ENCODE data around the gene CDH26.

DNA sequence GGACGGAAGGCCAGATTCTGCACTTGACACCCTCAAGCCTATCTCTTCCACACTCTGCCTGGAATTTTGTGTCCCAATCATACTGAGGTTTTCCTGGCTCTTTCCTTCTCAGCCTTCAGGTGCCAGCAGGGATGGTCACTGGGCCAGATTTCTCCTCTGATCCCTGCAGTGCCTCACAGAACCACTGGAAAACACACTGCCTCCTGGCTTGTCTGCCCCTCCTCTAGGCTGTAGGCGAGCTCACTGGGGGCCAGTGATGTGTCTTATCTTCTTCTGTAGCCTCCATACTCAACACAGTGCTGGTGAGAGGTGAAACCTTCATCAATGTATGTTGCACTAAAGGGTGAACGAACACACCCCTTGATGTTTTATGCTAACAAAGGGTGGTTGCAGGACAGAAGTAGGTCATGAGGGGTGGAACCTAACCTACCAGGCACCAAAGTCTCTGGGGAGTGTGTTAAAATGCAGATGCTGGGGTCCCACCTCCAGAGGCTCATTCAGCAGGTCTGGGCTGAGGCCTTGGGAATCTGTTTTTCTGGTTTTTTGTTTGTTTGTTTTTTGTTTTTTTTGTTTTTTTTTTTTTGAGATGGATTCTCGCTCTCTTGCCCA lies 80.3 kb downstream of the CDH26 start:
- no peak for TF ChIP-seq NPAS2 (CRISPR knock-in tag; IDR thresholded peaks at IDR 0.05; ENCODE audit: borderline replicate concordance)
- TF ChIP-seq POLR2A (IDR thresholded peaks at IDR 0.05; ENCODE audit: insufficient read depth in 1 of 2, low read depth in 2 of 2, low read length in 2 of 2): no peak
- TF ChIP-seq, protein P1, sequence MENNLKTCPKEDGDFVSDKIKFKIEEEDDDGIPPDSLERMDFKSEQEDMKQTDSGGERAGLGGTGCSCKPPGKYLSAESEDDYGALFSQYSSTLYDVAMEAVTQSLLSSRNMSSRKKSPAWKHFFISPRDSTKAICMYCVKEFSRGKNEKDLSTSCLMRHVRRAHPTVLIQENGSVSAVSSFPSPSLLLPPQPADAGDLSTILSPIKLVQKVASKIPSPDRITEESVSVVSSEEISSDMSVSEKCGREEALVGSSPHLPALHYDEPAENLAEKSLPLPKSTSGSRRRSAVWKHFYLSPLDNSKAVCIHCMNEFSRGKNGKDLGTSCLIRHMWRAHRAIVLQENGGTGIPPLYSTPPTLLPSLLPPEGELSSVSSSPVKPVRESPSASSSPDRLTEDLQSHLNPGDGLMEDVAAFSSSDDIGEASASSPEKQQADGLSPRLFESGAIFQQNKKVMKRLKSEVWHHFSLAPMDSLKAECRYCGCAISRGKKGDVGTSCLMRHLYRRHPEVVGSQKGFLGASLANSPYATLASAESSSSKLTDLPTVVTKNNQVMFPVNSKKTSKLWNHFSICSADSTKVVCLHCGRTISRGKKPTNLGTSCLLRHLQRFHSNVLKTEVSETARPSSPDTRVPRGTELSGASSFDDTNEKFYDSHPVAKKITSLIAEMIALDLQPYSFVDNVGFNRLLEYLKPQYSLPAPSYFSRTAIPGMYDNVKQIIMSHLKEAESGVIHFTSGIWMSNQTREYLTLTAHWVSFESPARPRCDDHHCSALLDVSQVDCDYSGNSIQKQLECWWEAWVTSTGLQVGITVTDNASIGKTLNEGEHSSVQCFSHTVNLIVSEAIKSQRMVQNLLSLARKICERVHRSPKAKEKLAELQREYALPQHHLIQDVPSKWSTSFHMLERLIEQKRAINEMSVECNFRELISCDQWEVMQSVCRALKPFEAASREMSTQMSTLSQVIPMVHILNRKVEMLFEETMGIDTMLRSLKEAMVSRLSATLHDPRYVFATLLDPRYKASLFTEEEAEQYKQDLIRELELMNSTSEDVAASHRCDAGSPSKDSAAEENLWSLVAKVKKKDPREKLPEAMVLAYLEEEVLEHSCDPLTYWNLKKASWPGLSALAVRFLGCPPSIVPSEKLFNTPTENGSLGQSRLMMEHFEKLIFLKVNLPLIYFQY (CRISPR knock-in tag; IDR thresholded peaks at IDR 0.05; ENCODE audit: borderline replicate concordance): no peak
- TF ChIP-seq NFIC (IDR thresholded peaks at IDR 0.05; ENCODE audit: low read length): no peak
- TF ChIP-seq, protein P2, sequence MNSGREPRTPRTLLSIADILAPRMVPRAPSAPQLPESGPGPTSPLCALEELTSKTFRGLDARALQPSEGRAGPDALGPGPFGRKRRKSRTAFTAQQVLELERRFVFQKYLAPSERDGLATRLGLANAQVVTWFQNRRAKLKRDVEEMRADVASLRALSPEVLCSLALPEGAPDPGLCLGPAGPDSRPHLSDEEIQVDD (CRISPR knock-in tag; IDR thresholded peaks at IDR 0.05; ENCODE audit: borderline replicate concordance): no peak
- TF ChIP-seq ATAD3A (CRISPR knock-in tag; IDR thresholded peaks at IDR 0.05): no peak
- TF ChIP-seq FOXO1 (CRISPR knock-in tag; IDR thresholded peaks at IDR 0.05): no peak
- no peak for TF ChIP-seq NFRKB (IDR thresholded peaks at IDR 0.05)
- TF ChIP-seq, protein P3, sequence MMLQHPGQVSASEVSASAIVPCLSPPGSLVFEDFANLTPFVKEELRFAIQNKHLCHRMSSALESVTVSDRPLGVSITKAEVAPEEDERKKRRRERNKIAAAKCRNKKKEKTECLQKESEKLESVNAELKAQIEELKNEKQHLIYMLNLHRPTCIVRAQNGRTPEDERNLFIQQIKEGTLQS (CRISPR knock-in tag; IDR thresholded peaks at IDR 0.05): no peak
- no peak for TF ChIP-seq ZNF331 (CRISPR knock-in tag; IDR thresholded peaks at IDR 0.05)
- TF ChIP-seq, protein P4, sequence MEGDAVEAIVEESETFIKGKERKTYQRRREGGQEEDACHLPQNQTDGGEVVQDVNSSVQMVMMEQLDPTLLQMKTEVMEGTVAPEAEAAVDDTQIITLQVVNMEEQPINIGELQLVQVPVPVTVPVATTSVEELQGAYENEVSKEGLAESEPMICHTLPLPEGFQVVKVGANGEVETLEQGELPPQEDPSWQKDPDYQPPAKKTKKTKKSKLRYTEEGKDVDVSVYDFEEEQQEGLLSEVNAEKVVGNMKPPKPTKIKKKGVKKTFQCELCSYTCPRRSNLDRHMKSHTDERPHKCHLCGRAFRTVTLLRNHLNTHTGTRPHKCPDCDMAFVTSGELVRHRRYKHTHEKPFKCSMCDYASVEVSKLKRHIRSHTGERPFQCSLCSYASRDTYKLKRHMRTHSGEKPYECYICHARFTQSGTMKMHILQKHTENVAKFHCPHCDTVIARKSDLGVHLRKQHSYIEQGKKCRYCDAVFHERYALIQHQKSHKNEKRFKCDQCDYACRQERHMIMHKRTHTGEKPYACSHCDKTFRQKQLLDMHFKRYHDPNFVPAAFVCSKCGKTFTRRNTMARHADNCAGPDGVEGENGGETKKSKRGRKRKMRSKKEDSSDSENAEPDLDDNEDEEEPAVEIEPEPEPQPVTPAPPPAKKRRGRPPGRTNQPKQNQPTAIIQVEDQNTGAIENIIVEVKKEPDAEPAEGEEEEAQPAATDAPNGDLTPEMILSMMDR (CRISPR knock-in tag; IDR thresholded peaks at IDR 0.05): no peak

All from HepG2 (cell line).